Measurements from ENCODE around the gene CSNK1G1.

- TF ChIP-seq POLR2A (IDR thresholded peaks at IDR 0.05) (no peak), CTCF (IDR thresholded peaks at IDR 0.05) (no peak), EP300 (IDR thresholded peaks at IDR 0.05) (no peak)
Observed at GRCh38 chr15:64355348-64355943, 527 bp downstream of the CSNK1G1 start.
